ENCODE results near the gene ATPAF1. TPM values are rescaled to one million over a fixed set of nuclear protein-coding genes. Genes with fewer than 3 reads are reported as not detected.
A peak's percentile ranks its signal among the peaks of the same experiment; 100 is the strongest.

Gene ATPAF1
- total and polyA plus RNA-seq, 9 of the 15 experiments (the other 6 are each of a cell fraction or from before 2014, with no cell fraction given) = 6.3 to 56.2 (median 27.4) TPM

DNA sequence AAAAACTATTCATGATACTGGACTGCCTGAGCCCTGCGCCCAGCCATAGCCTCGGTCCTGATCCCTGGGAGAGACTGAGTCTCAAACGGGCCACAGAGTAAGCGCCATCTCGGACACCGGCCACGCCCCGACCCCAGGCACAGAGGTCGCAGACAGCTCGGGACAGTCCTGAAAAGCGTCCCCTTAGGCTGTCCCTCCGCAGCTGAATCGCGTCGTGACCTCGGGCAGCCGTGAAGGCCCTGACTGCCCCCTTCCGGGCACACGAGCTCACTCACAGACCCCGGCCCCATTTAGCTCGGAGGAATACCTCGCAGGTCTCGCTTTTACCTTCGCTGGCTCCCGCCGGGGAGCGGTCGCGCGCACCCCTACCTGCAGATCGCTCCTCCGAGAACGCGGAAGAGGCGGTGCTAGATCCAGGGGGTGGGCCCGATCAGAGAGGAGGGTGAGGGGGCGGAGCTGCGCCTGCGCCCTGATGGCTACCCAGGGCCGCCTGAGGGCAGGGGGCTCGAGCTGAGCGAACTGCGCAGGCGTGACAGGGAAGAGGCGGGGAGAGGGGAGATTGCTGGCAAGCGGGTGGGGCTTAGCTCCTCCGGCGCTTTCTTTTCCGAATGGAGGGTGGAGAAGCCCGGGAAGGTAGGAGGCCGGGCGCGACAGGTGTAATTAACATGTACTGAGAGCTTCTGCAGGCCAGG lies 64.2 kb downstream of the ATPAF1 start, which contains the start of gene MKNK1 (continued):
- no peak for TF ChIP-seq PURB (CRISPR knock-in tag; IDR thresholded peaks at IDR 0.05; ENCODE audit: low read depth)
- TF ChIP-seq SIN3B (IDR thresholded peaks at IDR 0.05; ENCODE audit: low read depth) = peak; percentile 46; the same call in 1 of the 2 replicates
- peak; percentile 71 for TF ChIP-seq BCOR (IDR thresholded peaks at IDR 0.05)
- TF ChIP-seq, protein P1, sequence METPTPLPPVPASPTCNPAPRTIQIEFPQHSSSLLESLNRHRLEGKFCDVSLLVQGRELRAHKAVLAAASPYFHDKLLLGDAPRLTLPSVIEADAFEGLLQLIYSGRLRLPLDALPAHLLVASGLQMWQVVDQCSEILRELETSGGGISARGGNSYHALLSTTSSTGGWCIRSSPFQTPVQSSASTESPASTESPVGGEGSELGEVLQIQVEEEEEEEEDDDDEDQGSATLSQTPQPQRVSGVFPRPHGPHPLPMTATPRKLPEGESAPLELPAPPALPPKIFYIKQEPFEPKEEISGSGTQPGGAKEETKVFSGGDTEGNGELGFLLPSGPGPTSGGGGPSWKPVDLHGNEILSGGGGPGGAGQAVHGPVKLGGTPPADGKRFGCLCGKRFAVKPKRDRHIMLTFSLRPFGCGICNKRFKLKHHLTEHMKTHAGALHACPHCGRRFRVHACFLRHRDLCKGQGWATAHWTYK (CRISPR knock-in tag; IDR thresholded peaks at IDR 0.05) = peak; percentile 90; the same call in 1 of the 2 replicates
- no peak for TF ChIP-seq STAT5A (IDR thresholded peaks at IDR 0.05; ENCODE audit: borderline replicate concordance, low read length)
- no peak for TF ChIP-seq FOS (IDR thresholded peaks at IDR 0.05; ENCODE audit: extremely low read depth, insufficient read length)
- peak; percentile 98 for TF ChIP-seq POLR2G (IDR thresholded peaks at IDR 0.05; ENCODE audit: low read depth, low read length)
- TF ChIP-seq SNIP1 (IDR thresholded peaks at IDR 0.05; ENCODE audit: low read depth) = no peak
- TF ChIP-seq NFE2L1 (tag; IDR thresholded peaks at IDR 0.05; ENCODE audit: borderline replicate concordance, low read depth) = no peak
- TF ChIP-seq CBX8 (IDR thresholded peaks at IDR 0.05; ENCODE audit: borderline replicate concordance, extremely low read depth, low read depth, low read length, poor library complexity, severe bottlenecking) = no peak
- peak in 2 of 3 experiments; percentile 30 to 44 for TF ChIP-seq YY1 (IDR thresholded peaks at IDR 0.05; ENCODE audit: borderline replicate concordance in 1 of 3, control insufficient read depth in 1 of 3, extremely low read depth in 1 of 3, insufficient read depth in 3 of 3, insufficient read length in 1 of 3, insufficient replicate concordance in 2 of 3, low read depth in 1 of 3, low read length in 2 of 3)
- no peak for TF ChIP-seq POU5F1 (IDR thresholded peaks at IDR 0.05; ENCODE audit: borderline replicate concordance, low read depth, low read length, partially characterized antibody)
- TF ChIP-seq ZNF239 (CRISPR knock-in tag; IDR thresholded peaks at IDR 0.05) = no peak
- TF ChIP-seq MXI1 (IDR thresholded peaks at IDR 0.05; ENCODE audit: low read depth, low read length) = no peak
- TF ChIP-seq, protein P2, sequence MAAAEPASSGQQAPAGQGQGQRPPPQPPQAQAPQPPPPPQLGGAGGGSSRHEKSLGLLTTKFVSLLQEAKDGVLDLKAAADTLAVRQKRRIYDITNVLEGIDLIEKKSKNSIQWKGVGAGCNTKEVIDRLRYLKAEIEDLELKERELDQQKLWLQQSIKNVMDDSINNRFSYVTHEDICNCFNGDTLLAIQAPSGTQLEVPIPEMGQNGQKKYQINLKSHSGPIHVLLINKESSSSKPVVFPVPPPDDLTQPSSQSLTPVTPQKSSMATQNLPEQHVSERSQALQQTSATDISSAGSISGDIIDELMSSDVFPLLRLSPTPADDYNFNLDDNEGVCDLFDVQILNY (CRISPR knock-in tag; IDR thresholded peaks at IDR 0.05) = no peak
- TF ChIP-seq, protein P3, sequence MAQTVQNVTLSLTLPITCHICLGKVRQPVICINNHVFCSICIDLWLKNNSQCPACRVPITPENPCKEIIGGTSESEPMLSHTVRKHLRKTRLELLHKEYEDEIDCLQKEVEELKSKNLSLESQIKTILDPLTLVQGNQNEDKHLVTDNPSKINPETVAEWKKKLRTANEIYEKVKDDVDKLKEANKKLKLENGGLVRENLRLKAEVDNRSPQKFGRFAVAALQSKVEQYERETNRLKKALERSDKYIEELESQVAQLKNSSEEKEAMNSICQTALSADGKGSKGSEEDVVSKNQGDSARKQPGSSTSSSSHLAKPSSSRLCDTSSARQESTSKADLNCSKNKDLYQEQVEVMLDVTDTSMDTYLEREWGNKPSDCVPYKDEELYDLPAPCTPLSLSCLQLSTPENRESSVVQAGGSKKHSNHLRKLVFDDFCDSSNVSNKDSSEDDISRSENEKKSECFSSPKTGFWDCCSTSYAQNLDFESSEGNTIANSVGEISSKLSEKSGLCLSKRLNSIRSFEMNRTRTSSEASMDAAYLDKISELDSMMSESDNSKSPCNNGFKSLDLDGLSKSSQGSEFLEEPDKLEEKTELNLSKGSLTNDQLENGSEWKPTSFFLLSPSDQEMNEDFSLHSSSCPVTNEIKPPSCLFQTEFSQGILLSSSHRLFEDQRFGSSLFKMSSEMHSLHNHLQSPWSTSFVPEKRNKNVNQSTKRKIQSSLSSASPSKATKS (CRISPR knock-in tag; IDR thresholded peaks at IDR 0.05) = no peak
- no peak; the same call in 1 of the 2 replicates for TF ChIP-seq GATAD2B (IDR thresholded peaks at IDR 0.05; ENCODE audit: borderline replicate concordance)
- TF ChIP-seq ZNF780A (CRISPR knock-in tag; IDR thresholded peaks at IDR 0.05) = no peak
- TF ChIP-seq, protein P4, sequence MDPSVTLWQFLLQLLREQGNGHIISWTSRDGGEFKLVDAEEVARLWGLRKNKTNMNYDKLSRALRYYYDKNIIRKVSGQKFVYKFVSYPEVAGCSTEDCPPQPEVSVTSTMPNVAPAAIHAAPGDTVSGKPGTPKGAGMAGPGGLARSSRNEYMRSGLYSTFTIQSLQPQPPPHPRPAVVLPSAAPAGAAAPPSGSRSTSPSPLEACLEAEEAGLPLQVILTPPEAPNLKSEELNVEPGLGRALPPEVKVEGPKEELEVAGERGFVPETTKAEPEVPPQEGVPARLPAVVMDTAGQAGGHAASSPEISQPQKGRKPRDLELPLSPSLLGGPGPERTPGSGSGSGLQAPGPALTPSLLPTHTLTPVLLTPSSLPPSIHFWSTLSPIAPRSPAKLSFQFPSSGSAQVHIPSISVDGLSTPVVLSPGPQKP (CRISPR knock-in tag; IDR thresholded peaks at IDR 0.05) = no peak

Data from K562 (cell line).